T-helper 17 cell (primary cell): ENCODE results near the gene RPS21. TPM values are rescaled to one million over a fixed set of nuclear protein-coding genes. Genes with fewer than 3 reads are reported as not detected.

ENCODE experiments used
- ATAC-seq: fragments of 150-1000 bp; cut with Tn5 transposase; 2 replicates; pipeline ENCODE4 v1.10.0; 2021; ENCODE audit warnings: mild to moderate bottlenecking, moderate library complexity
- DNase-seq, 3 donors: peaks; one replicate each; pipeline versions ENCODE4 v3.0.0 to v3.0.0-alpha.2; 2020 to 2021
- H3K9me3 ChIP-seq: one replicate; pipeline ENCODE4 v1.7.0; 2013; ENCODE audit warnings: low read length, mild to moderate bottlenecking; ENCODE audit not compliant: control insufficient read depth, poor library complexity, severe bottlenecking
- H3K27ac Mint-ChIP-seq: one replicate; pipeline ENCODE4 v1.8.0; 2022; ENCODE audit warnings: mild to moderate bottlenecking, moderate library complexity, mixed read lengths
- H3K27me3 Mint-ChIP-seq: one replicate; pipeline ENCODE4 v1.8.0; 2022; ENCODE audit warnings: mixed read lengths
- H3K36me3 Mint-ChIP-seq: one replicate; pipeline ENCODE4 v1.8.0; 2022; ENCODE audit warnings: low read depth, mixed read lengths
- H3K4me1 Mint-ChIP-seq: one replicate; pipeline ENCODE4 v1.8.0; 2022; ENCODE audit warnings: mild to moderate bottlenecking, mixed read lengths
- H3K4me3 Mint-ChIP-seq: one replicate; pipeline ENCODE4 v1.8.0; 2022; ENCODE audit warnings: mild to moderate bottlenecking, moderate library complexity, mixed read lengths
- total RNA-seq, 4 donors: library from RNA in 2 of 4; stranded (reverse) in 2 of 4; gene quantifications; one replicate each; pipeline ENCODE4 v1.2.3 and lab custom pipeline; 2022 to 2026

Gene RPS21
- total RNA-seq, 2 donors from 2014 or later = 2,821 to 2,836 TPM

DNA sequence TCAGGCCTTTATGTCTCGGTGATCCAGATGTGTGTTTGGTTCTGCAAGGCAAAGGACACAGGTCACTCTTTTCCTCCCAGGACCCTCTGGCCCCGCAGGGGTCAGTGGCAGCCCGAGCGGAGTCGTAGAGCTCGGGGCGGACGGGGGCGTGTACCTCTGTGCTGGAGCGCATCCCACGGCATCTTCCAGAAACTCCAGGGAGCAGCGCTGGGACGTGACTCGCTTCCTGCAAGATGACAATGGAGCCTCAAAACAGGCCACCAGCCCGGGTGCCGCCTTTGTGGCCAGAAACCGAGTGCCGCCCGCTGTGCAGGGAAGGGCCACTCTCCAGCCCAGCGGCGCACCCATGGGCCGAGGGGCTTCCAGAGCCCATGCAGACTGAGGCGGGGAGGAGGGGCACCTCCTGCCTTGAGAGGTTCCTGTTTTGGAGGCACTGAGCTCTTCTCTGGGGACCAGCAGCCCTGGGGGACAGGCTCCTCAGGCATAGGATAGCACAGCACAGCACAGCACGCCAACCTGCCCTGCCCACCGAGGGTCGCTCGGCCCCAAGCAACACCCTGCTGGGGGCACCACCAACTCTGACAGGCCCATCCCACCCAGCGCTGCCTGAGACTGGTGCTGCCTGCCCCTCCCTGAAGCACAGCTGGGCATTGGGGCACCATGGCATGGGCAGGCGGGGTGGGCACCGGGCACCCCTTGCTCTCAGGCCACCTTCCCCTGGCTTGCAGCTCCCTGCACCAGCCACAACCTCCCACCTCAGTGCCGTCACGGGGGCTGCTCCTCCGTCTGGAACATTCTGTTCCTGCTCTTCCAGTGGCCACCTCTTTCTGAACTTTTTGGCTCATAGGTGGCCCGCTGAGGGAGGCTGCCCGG is 9.7 kb downstream of the RPS21 start:
- H3K27ac Mint-ChIP-seq = no peak overlapping the region
- H3K4me1 Mint-ChIP-seq = peaks cover 5% of the 10 kb centered on the region
- ATAC-seq = no peak

GRCh38 chr20:62398120-62398821 is 11.4 kb downstream of the RPS21 start:
- H3K9me3 ChIP-seq = no peaks in the 10 kb centered on the region
- Mint-ChIP-seq H3K27ac (no peak overlapping the region), H3K36me3 (no peaks in the 10 kb centered on the region), H3K4me3 (peak overlapping the region; percentile 64), H3K4me1 (peaks cover 5% of the 10 kb centered on the region), H3K27me3 (no peaks in the 10 kb centered on the region)
- DNase-seq (no peak), ATAC-seq (no peak)

More for the DNA sequence above, 9.7 kb downstream of the RPS21 start:
- Mint-ChIP-seq H3K27me3 (no peaks in the 10 kb centered on the region), H3K36me3 (no peaks in the 10 kb centered on the region), H3K4me3 (no peak overlapping the region)
- H3K9me3 ChIP-seq = no peaks in the 10 kb centered on the region
- DNase-seq = no peak

DNA sequence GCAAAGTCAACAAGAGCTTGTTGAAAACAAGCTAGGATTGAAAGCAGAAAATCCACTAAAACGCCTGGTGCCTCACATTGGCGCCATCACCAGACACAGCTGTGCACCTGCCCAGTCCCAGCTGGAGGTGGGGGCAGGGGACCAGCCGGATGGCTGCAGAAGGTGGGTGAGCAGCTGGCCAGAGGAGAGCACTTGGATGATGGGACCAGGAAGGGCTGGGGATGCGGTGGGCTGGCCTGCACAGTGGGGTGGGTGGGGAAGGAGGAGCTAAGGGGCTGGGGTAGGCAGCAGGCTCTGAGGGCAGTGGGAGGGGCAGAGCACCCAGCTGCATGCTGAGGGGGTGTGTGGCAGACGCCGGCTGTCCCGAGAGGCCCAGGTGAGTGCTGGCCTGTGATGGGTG is 13.1 kb downstream of the RPS21 start:
- Mint-ChIP-seq H3K36me3 (no peaks in the 10 kb centered on the region), H3K4me1 (peaks cover 9% of the 10 kb centered on the region), H3K27ac (no peak overlapping the region), H3K4me3 (no peak overlapping the region), H3K27me3 (no peaks in the 10 kb centered on the region)
- ATAC-seq (no peak), DNase-seq (no peak)
- H3K9me3 ChIP-seq = no peaks in the 10 kb centered on the region

DNA sequence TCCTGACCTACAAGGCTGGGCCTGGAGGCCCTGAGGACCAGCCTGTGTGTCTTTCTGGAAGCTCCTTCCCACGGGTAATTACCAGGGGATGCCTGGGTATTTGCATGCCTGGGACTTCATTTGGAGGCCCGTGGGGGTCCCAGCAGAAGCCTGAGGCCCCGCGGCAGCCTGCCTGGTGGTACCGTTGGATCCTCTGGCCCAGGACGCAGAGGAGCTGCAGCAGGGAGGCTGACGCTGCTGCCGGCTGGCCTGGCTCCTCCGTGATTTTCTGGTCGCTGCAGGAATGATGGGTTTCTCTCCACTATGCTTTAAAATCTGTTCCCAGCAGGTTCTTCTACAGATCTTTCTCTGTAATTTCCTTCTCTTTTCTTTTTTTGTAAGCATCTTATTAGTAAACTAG is 13.6 kb downstream of the RPS21 start:
- H3K27me3 Mint-ChIP-seq = no peaks in the 10 kb centered on the region
- DNase-seq (no peak), ATAC-seq (no peak)
- H3K4me3 Mint-ChIP-seq = no peak overlapping the region
- H3K4me1 Mint-ChIP-seq = peaks cover 14% of the 10 kb centered on the region
- H3K9me3 ChIP-seq = no peaks in the 10 kb centered on the region
- H3K27ac Mint-ChIP-seq = peak overlapping the region; percentile 78
- no peaks in the 10 kb centered on the region for H3K36me3 Mint-ChIP-seq

GRCh38 chr20:62401331-62401779 is 14.5 kb downstream of the RPS21 start:
- Mint-ChIP-seq H3K4me3 (no peak overlapping the region), H3K4me1 (peaks cover 19% of the 10 kb centered on the region), H3K27ac (peak overlapping the region; percentile 78), H3K36me3 (no peaks in the 10 kb centered on the region), H3K27me3 (no peaks in the 10 kb centered on the region)
- DNase-seq = no peak
- no peaks in the 10 kb centered on the region for H3K9me3 ChIP-seq
- no peak for ATAC-seq

DNA sequence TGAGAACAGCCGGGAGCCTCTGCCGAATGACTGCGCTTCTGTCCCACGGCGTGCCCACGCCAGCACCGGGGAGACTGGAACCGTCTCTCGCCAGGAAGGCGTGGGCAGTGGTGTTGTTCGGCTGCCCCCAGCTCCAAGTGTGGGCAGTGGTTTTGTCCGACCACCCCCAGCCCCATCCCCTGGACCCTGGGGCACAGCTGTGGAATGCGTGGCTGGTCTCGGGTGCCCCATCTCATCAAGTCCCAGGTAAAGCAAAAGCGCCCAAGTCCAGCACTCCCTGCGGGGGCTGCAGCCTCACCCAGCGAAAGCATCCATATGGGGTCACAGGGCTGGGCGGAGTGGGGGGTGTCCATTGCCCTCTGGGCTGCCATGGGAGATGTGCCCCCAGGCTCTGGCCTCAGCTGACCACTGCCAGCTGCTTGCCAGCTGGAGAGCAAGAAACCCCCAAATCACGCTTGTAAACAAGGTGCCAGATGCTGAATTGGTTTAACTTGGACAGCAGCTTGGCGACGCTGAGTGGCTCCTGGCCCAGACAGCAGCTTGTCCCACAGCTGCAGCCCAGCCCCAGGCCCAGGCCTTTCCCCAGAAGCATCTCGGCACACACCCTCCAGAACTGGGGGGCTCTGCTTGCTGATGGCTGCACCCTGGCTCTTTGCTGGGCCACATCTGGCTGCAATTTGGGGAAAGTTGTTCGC is 15.7 kb downstream of the RPS21 start:
- H3K36me3 Mint-ChIP-seq = no peaks in the 10 kb centered on the region
- ATAC-seq = no peak
- no peak overlapping the region for H3K4me3 Mint-ChIP-seq
- H3K4me1 Mint-ChIP-seq = peaks cover 22% of the 10 kb centered on the region
- no peaks in the 10 kb centered on the region for H3K9me3 ChIP-seq
- DNase-seq = no peak
- no peaks in the 10 kb centered on the region for H3K27me3 Mint-ChIP-seq
- no peak overlapping the region for H3K27ac Mint-ChIP-seq

- DNase-seq = no peak
- Mint-ChIP-seq H3K27me3 (no peaks in the 10 kb centered on the region), H3K4me1 (peaks cover 22% of the 10 kb centered on the region), H3K36me3 (no peaks in the 10 kb centered on the region), H3K4me3 (no peak overlapping the region), H3K27ac (no peak overlapping the region)
- no peak for ATAC-seq
- no peaks in the 10 kb centered on the region for H3K9me3 ChIP-seq
Observed at GRCh38 chr20:62403331-62403730, 16.4 kb downstream of the RPS21 start.

- H3K27me3 Mint-ChIP-seq = no peaks in the 10 kb centered on the region
- no peak overlapping the region for H3K27ac Mint-ChIP-seq
- no peaks in the 10 kb centered on the region for H3K36me3 Mint-ChIP-seq
- H3K9me3 ChIP-seq = no peaks in the 10 kb centered on the region
- DNase-seq = no peak
- ATAC-seq = no peak
- peak overlapping the region; percentile 45 for H3K4me3 Mint-ChIP-seq
- peaks cover 22% of the 10 kb centered on the region for H3K4me1 Mint-ChIP-seq
Observed at GRCh38 chr20:62404112-62404665, 17.3 kb downstream of the RPS21 start.

DNA sequence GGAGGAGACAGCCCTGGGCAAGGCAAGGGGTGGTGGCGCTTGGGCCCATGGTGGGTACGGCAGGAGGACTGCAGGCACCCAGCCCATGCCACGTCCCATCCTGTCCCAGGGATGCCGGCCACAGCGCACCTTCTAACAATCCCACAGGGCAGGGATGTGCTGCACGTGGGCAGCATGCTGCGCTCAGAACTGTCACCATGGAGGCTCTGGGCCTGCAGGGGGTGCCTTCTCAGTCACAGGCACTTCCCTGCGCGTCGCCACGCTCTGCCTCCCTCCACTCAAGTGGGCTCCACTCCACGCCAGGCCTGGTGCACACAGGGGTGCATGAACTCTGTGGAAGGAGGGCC is 17.8 kb downstream of the RPS21 start:
- no peak overlapping the region for H3K27ac Mint-ChIP-seq
- peaks cover 23% of the 10 kb centered on the region for H3K4me1 Mint-ChIP-seq
- H3K4me3 Mint-ChIP-seq = no peak overlapping the region

DNA sequence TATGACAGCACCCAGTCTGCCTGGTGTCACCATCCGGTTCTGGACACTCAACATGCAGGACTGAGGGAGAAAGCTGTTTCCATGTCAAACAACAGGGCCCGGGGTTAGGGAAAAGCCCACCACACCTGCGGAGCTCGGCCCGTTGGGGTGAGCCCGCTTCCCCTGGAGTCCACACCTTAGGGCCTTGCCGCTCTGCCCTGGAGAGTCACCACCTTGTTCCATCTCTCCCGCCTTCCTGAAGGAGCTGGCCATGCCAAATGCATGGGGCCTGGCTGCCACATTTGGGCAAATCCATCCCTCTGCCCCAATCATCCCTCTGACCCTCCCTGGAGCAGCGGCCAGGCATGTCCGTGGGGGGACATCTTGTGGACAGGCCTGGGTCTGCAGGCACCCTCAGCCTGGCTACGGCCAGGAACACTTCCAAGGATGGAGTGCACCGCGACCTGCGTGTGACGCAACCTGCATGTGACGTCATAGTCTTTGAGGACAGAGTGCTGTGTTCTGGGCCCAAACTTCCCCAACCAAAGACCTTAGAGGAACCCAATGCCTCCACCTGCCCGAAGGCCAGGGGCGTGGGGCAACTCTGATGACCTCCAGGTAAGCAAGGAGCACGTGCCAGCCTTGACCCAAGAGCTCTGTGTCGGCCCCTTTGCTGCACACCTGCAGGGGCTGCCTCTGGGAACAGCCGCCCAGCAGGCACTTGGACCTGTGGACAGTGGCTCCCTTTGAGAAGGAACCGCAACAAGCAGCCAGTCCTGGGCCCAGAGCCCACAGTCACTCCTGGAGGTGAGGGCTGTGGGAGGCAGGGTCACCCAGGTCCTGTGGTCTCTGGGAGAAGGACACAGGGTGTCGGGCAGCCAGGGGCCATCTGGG is 18.4 kb downstream of the RPS21 start:
- ATAC-seq (no peak), DNase-seq (no peak)
- H3K9me3 ChIP-seq = no peaks in the 10 kb centered on the region
- Mint-ChIP-seq H3K4me1 (peaks cover 27% of the 10 kb centered on the region), H3K4me3 (peak overlapping the region; percentile 83), H3K27ac (peak overlapping the region; percentile 67), H3K36me3 (no peaks in the 10 kb centered on the region), H3K27me3 (no peaks in the 10 kb centered on the region)

More for the DNA sequence above, 17.8 kb downstream of the RPS21 start:
- no peaks in the 10 kb centered on the region for H3K9me3 ChIP-seq
- no peaks in the 10 kb centered on the region for H3K27me3 Mint-ChIP-seq
- ATAC-seq = no peak
- no peak for DNase-seq
- H3K36me3 Mint-ChIP-seq = no peaks in the 10 kb centered on the region

- peak overlapping the region; percentile 67 for H3K27ac Mint-ChIP-seq
- H3K4me3 Mint-ChIP-seq = peak overlapping the region; percentile 83
- no peak for DNase-seq
- no peaks in the 10 kb centered on the region for H3K9me3 ChIP-seq
- H3K4me1 Mint-ChIP-seq = peaks cover 24% of the 10 kb centered on the region
- no peaks in the 10 kb centered on the region for H3K27me3 Mint-ChIP-seq
- no peaks in the 10 kb centered on the region for H3K36me3 Mint-ChIP-seq
- ATAC-seq = no peak
Observed at GRCh38 chr20:62405981-62406513, 19.1 kb downstream of the RPS21 start.

DNA sequence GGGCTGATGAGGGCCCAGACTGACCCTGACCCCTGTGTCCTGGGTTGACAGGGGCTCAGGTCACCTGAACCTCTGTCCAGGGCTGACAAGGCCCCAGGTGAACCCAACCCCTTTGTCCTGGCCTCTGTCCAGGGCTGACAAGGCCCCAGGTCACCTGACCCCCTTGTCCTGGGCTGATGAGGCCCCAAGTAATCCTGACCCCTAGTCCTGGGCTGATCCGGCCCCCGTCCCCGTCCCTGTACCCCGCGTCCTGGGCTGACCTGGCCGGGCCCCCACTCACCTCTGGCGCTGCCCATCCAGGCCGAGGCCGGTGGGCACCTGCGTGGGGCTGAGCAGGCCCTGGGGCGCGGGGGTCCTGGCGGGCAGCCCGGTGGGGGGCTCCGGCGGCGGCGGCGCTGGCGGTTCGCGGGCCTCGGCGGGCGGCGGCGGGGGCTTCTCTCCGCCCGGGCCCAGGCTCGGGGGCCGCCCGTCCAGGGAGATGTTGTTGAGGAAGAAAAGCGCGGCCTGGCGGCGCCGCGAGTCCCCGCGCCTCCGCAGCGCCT is 19.8 kb downstream of the RPS21 start:
- peak overlapping the region; percentile 67 for H3K27ac Mint-ChIP-seq
- DNase-seq = no peak
- H3K36me3 Mint-ChIP-seq = no peaks in the 10 kb centered on the region
- H3K4me3 Mint-ChIP-seq = peak overlapping the region; percentile 83
- no peaks in the 10 kb centered on the region for H3K9me3 ChIP-seq
- no peak for ATAC-seq
- peaks cover 22% of the 10 kb centered on the region for H3K4me1 Mint-ChIP-seq
- no peaks in the 10 kb centered on the region for H3K27me3 Mint-ChIP-seq
